ENCODE results near the gene CMSS1. TPM values are rescaled to one million over a fixed set of nuclear protein-coding genes. Genes with fewer than 3 reads are reported as not detected.

The CMSS1 gene
- total and polyA plus RNA-seq, 4 donors, result 3.8 to 19.5 (median 7.5) TPM

DNA sequence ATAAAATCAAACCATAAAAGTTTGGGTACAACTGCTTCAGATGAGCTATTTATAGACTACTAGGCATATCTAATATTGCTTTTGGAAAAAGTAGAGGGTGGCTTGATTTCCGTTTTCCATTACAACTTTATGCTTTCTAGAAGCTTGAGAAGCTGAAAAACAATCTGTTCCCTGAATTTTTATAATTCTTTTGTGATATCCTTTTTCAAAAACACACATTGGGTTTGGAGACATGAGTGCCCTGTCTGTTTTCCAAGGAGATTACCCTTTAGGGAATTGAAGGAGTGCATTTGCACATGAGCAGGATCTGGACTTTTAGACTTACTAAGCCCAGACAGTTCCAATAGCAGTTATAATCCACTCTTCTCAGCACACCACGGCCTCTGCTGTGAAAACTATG lies 346.1 kb downstream of the CMSS1 start:
- no peak for DNase-seq (ENCODE audit: low spot score)
- Histone ChIP-seq H3K27me3 (ENCODE audit: control insufficient read depth in 4 of 4, insufficient read depth in 4 of 4, low read length in 3 of 4) (no peaks in the 10 kb centered on the region), H3K9ac (ENCODE audit: low read depth in 1 of 2, low read length in 2 of 2) (no peak overlapping the region), H3K4me1 (ENCODE audit: control insufficient read depth in 4 of 4, insufficient read depth in 4 of 4, low read length in 3 of 4) (peaks cover 0 to 4% (median 3%) of the 10 kb centered on the region in 4 donors), H3K9me3 (ENCODE audit: control insufficient read depth in 4 of 4, low read length in 3 of 4) (no peaks in the 10 kb centered on the region), H3K27ac (ENCODE audit: low read depth in 1 of 2, low read length in 2 of 2) (no peak overlapping the region), H3K4me3 (ENCODE audit: low read depth in 1 of 3, low read length in 3 of 3) (no peak overlapping the region), H3K36me3 (ENCODE audit: control insufficient read depth in 4 of 4, insufficient read depth in 3 of 4, low read depth in 1 of 4, low read length in 3 of 4) (no peaks in the 10 kb centered on the region)
- TF ChIP-seq FOXA2 (IDR thresholded peaks at IDR 0.05) (no peak), SP1 (IDR thresholded peaks at IDR 0.05) (no peak), RAD21 (IDR thresholded peaks at IDR 0.05) (peak; percentile 13 to 34)
- 83% methylated on average over 2 of the region's 2 CpGs for WGBS

DNA sequence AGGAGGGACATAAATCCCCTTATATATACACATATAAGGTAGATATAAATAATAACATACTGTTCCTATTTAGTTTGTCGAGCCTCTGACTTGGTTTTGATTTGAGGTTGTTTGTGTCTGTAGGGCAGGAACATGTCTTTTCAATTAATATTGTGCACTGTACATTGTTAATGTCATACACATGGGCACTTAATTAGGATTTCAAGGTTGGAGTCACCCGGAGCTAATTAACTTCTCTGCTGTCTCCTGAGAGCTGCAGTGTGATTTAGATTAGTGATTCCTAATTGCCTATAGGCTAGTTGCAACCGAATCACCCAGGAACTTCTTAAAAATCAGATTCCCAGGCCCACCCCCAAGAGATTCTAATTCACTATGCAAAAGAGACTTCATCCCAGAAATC lies 347.1 kb downstream of the CMSS1 start:
- TF ChIP-seq GABPA (IDR thresholded peaks at IDR 0.05 in 1 of 2, conservative IDR thresholded peaks at IDR 0.05 in 1 of 2) (no peak), TAF1 (conservative IDR thresholded peaks at IDR 0.05) (no peak), EGR1 (IDR thresholded peaks at IDR 0.05; ENCODE audit: low read depth in 2 of 2) (no peak), FOXA2 (IDR thresholded peaks at IDR 0.05) (no peak), NR2F2 (IDR thresholded peaks at IDR 0.05) (no peak), RXRA (IDR thresholded peaks at IDR 0.05) (no peak), JUND (IDR thresholded peaks at IDR 0.05) (no peak), HNF4A (conservative IDR thresholded peaks at IDR 0.05) (no peak), FOXA1 (IDR thresholded peaks at IDR 0.05) (no peak), SP1 (IDR thresholded peaks at IDR 0.05) (no peak), HNF4G (IDR thresholded peaks at IDR 0.05) (no peak), RAD21 (IDR thresholded peaks at IDR 0.05) (no peak)
- TF ChIP-seq, protein P1, sequence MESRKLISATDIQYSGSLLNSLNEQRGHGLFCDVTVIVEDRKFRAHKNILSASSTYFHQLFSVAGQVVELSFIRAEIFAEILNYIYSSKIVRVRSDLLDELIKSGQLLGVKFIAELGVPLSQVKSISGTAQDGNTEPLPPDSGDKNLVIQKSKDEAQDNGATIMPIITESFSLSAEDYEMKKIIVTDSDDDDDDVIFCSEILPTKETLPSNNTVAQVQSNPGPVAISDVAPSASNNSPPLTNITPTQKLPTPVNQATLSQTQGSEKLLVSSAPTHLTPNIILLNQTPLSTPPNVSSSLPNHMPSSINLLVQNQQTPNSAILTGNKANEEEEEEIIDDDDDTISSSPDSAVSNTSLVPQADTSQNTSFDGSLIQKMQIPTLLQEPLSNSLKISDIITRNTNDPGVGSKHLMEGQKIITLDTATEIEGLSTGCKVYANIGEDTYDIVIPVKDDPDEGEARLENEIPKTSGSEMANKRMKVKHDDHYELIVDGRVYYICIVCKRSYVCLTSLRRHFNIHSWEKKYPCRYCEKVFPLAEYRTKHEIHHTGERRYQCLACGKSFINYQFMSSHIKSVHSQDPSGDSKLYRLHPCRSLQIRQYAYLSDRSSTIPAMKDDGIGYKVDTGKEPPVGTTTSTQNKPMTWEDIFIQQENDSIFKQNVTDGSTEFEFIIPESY (IDR thresholded peaks at IDR 0.05), result no peak
- TF ChIP-seq, protein P2, sequence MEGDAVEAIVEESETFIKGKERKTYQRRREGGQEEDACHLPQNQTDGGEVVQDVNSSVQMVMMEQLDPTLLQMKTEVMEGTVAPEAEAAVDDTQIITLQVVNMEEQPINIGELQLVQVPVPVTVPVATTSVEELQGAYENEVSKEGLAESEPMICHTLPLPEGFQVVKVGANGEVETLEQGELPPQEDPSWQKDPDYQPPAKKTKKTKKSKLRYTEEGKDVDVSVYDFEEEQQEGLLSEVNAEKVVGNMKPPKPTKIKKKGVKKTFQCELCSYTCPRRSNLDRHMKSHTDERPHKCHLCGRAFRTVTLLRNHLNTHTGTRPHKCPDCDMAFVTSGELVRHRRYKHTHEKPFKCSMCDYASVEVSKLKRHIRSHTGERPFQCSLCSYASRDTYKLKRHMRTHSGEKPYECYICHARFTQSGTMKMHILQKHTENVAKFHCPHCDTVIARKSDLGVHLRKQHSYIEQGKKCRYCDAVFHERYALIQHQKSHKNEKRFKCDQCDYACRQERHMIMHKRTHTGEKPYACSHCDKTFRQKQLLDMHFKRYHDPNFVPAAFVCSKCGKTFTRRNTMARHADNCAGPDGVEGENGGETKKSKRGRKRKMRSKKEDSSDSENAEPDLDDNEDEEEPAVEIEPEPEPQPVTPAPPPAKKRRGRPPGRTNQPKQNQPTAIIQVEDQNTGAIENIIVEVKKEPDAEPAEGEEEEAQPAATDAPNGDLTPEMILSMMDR (IDR thresholded peaks at IDR 0.05; ENCODE audit: low read depth, low read length, missing input control), result no peak
- TF ChIP-seq, protein P3, sequence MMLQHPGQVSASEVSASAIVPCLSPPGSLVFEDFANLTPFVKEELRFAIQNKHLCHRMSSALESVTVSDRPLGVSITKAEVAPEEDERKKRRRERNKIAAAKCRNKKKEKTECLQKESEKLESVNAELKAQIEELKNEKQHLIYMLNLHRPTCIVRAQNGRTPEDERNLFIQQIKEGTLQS (IDR thresholded peaks at IDR 0.05), result no peak
- TF ChIP-seq, protein P4, sequence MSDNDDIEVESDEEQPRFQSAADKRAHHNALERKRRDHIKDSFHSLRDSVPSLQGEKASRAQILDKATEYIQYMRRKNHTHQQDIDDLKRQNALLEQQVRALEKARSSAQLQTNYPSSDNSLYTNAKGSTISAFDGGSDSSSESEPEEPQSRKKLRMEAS (IDR thresholded peaks at IDR 0.05), result no peak
- Histone ChIP-seq H3K4me1 (ENCODE audit: control insufficient read depth in 4 of 4, insufficient read depth in 4 of 4, low read length in 3 of 4) (no peaks in the 10 kb centered on the region), H3K9ac (ENCODE audit: low read depth in 1 of 2, low read length in 2 of 2) (no peak overlapping the region), H3K9me3 (ENCODE audit: control insufficient read depth in 4 of 4, low read length in 3 of 4) (no peaks in the 10 kb centered on the region), H3K4me3 (ENCODE audit: low read depth in 1 of 3, low read length in 3 of 3) (no peak overlapping the region), H3K27me3 (ENCODE audit: control insufficient read depth in 4 of 4, insufficient read depth in 4 of 4, low read length in 3 of 4) (no peaks in the 10 kb centered on the region), H3K36me3 (ENCODE audit: control insufficient read depth in 4 of 4, insufficient read depth in 3 of 4, low read depth in 1 of 4, low read length in 3 of 4) (no peaks in the 10 kb centered on the region), H3K27ac (ENCODE audit: low read depth in 1 of 2, low read length in 2 of 2) (no peak overlapping the region)
- 95% methylated on average over 3 of the region's 3 CpGs for WGBS
- DNase-seq (ENCODE audit: low spot score), result no peak
